NK-92 (cell line): ENCODE results near the gene TMEM222.

Experiments used
- DNase-seq: peaks from one replicate; lab custom pipeline; 2025; ENCODE audit not compliant: unreplicated experiment; lab: John Stamatoyannopoulos, UW

The TMEM222 gene

DNA sequence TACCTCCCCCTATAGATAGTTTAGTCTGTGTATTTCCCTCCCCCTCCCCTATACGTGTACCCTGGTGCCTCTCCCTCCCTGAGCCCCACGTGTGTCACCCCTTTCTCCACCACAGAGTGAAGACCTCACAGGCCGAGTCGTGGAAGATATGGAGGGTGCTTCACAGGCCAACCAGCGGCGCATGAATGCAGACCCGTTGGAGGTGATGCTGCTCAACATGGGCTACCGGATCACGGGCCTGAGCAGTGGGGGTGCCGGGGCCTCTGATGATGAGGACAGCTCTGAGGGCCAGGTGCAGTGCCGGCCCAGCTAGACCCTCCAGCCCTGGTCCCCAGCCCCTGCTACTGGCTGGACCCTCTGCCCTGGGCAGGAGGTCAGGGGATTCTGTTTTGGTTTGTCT lies 15.9 kb upstream of the TMEM222 start:
- DNase-seq, result no peak

DNA sequence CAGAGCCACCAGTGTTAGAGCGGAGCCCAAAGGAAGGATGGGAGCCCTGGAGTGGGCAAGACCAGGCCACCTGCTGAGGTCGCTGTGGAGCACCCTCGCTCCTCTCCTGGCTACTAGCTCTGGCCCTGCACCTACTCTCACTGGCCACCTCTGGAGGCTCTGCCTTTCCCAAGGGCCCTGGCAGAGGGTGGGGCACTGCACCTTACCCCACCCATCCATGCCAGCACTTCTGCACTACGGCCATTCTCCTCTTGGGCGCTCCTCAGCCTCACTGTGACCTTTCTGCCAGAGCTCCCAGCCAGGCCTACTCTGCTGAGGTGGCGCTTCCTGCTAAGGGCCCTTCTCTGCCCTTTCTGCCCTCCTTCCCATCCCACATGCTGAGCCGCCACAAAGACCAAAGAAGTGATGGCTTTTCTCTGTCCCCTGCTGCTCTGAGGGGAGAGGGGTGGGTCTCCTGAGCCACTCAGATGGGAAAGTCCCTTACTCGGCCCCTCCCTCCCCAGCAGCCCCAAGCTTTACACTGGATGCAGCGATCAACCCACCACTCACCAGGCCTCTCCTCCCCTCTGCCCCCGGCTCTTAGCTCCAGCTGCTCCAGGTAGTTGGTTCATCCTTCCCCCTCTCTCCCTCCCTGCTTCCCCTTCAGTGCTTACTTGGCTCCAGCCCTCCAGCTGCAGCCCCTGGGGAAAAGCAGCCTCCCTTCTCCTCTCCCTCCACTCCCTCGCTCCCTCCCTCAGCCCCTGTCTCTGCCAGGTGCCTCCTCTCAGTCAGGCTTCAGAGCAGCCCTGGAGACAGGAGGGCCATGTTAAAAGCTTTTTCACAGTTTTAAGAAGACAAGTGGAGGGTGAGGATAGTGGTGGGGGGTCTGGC lies 14.8 kb upstream of the TMEM222 start:
- no peak for DNase-seq

DNA sequence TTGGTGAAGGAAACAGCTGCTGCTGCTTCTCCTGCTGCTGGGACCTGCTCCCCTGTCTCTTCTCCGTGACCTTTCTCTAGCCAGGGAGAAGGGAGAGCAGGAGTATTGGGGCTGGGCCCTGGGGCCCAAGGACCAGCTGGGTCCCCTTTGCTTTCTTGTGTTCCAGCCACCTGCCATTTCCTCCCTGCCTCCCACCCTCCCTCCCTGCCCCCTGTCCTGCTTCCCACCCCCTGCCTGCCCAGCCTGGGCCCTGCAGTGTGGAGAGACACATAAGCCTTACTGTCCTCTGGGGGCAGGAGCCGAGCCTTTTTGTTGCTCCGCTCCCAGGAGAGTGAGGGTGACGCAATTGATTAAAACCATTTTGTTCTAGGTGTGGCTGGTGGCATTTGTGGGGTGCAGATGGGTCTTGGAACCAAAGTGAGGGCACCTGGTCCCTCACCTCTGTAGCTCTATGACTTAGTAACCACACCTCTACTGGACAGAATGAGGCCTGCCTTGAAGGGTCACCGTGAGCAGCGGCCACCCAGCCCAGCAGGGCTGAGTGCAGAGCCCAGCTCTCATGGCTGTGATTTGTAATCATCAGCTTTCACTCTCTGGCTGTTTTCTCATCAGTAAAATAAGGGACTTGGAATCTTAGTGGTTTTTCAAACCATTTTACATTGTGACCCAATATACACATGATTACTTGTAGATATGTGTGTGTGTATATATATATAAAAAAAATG lies 13.9 kb upstream of the TMEM222 start:
- no peak for DNase-seq

DNA sequence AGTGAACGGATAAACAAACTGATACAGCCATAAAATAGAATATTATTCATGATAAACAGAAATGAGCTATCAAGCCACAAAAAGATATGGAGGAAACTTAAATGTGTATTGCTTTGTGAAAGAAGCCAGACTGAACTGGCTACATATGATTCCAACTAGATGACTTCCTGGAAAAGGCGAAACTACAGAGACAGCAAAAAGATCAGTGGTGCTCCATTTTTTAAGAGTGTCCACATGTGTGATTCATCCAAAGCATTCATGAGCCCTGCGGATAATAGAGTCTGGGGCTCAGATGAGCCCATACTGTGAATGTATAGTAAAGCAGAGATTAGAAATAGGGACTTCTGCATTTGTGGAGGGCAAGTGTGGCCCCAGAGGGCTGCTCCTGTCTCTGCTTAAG lies 7.8 kb upstream of the TMEM222 start:
- no peak for DNase-seq

DNA sequence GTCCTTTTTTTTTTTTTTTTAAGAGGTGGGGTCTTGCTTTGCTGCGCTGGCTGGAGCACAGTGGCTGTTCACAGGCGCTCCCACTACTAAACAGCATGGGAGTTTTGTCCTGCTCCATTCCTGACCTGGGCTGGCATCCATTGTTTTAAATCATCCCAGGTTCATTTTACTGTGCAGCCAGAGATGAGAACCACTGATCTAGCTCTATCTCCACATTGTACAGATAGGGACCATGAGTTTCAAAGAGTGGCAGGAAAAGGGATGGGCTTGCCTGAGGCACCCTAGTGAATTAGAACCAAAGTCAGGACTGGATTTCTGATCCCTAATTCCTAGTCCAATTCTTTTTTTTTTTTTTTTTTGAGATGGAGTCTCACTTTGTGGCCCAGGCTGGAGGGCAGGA lies 7.2 kb upstream of the TMEM222 start:
- no peak for DNase-seq

DNA sequence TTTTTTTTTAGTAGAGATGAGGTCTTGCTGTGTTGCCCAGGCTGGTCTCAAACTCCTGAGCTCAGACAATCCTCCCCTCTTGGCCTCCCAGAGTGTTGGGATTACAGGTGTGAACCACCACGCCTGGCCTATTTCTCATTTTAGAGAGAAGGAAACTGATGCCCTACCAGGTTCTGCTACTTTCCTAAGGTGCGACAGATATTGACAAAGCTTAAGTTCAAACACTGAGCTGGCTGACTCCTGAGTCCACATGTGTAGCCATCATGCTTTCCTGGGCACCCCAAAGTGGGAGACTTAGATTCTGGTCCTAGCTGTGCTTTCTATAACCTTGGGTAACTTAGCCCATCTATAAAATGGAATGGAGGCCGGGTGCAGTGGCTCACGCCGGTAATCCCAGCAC lies 5.1 kb upstream of the TMEM222 start:
- DNase-seq, result no peak

DNA sequence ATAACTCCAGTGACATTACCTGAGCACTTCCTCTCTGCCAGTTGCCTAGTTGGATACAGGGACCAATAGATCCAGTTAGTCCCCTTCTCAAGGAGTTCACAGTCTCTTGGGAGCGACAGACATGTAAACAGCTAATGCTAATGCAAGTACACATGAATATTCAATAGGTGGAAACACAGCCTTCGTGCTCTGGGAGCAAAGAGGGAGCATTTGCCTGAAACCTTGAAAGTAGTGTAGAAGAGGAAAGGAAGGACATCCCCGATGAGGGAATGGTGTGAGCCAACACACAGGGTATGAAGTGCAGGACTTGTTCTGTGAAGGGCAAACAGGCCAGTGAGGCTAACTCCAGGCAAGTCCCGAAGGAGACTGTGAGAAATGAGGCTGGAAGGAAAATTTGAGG lies 3.8 kb upstream of the TMEM222 start:
- no peak for DNase-seq

DNA sequence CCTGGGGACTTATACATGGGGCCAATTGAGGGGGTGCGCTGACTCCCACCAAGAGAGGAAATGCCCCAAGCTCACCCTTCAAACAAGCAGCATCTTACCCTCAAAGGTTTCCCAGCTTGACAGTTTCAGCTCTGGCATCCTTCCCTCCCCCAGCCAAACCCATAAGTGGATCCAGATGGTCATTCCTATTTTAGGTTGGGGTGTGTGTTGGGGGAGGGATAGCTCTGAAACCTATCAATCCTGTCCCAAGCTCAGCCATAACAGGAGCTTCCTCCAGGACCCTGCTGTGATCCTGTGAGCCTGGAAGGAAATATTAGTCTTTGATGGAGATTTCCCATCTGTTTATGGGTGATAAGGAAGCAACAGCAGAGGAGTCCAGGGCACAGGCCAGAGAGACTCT lies 3.4 kb upstream of the TMEM222 start:
- DNase-seq, result no peak

DNA sequence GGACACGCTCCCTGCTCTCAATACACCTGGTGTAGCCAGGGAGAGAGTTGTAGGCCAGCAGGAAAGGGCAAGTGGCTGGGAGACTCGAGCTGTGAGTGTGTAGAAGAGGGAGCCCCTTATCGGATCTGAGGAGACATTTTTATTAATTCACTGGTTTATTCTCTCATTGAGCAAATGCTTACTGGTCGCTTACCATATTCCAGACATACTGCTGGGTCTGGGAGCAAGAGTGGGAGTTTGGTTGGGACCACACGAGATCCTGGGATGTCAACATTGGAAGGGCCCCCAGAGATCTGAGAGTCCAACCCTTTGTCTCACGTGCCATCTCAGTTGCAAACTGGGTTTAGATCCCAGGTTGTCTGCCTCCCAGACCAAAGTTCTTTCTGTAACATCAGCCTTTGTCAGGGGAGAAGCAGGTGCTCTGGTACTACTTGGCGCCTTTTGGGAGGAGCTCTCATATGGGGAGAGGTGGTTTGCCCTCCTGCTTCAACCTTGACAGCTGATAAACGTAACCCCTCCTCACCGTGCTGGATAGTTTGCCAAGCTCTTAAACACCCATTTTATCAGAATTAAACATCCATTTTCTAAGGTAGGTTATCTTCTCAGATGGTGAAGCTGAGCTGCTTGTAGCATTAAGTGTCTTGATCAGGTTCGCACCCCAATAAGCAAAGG lies 742 bp downstream of the TMEM222 start:
- no peak for DNase-seq

DNA sequence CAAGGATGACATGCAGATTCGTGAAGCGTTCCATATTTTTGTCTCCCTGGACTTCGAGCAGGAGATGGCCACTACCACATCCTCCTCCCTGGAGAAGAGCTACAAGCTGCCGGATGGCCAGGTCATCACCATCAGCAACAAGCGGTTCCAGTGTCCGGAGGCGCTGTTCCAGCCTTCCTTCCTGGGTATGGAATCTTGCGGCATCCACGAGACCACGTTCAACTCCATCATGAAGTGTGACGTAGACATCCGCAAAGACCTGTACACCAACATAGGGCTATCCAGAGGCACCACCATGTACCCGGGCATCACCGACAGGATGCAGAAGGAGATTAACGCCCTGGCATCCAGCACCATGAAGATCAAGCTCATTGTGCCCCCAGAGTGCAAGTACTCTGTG lies 3.3 kb downstream of the TMEM222 start:
- DNase-seq, result no peak

DNA sequence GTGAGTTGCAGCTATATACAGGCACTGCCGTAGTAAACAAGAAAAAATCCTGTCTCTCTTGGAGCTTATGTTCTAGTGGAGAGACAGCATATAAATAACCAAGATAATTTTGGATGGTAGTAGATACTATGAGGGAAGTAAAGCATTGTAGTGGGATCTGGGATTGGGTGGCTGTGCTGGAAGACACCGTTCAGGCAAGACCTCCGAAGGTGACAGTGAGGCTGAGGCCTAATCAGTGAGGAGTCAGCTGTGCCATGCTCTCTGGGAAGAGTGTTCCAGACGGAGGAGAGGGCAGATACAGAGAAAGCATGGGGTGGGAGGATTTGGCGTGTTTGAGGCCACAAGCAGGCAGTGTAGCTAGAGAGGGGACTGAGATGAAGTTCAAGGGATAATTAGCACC lies 6.0 kb downstream of the TMEM222 start:
- no peak for DNase-seq

DNA sequence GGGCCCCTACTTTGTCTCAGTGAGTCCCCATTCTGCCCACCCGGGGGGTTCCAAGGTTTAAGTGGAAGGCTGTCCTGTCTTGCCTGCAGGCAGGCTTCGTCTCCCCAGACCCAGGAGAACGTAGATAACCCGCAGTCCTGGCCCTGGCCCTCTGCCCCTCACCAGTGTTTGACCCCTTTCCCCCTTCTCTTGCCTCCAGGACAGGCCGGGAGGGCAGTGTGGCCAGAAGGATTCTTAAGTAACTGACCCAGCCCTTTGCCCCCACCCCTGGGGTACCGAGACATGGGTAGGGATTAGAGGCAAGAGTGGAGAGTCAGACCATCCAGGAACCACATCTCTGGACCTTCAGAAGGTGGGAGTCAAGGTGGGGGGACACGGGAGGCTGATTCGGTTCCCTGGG lies 8.8 kb downstream of the TMEM222 start:
- no peak for DNase-seq

DNA sequence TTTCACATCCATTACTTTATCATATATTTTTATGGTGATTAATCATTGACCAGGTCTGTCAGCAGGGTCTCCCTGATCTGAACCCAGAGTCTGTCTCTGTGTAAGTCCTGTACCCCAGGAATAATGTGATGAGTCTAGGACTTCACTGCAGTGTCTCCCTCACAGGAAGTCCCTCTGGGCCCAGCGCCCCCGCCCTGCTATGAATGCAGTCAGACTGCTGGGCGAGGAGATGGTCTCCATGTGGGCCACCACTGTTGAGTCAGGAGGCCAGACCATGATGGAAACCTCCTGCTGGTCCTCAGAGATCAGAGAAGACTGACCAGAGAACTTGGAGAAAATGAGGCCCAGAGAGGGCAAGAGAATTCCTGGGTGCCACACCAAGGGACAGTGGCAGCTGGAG lies 9.5 kb downstream of the TMEM222 start:
- DNase-seq, result no peak

DNA sequence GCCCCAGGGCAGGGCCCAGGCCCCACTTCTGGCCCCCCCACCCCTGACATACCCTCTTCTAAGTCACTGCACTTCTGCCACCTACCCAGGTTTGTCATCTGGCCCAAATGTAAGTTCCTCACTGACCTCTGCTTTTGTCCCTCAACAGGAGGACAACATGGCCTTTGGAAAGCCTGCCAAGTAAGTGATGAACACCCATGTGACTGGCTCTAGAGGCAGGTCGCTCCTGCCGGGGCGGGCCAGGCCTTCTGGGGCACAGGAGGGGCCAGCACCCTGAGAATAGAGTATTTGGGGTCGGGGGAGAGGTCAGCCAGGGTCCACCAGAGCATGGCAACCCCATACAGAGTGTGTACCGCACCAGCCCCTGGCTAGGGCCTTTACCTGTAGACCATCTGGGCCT lies 10.0 kb downstream of the TMEM222 start:
- no peak for DNase-seq

DNA sequence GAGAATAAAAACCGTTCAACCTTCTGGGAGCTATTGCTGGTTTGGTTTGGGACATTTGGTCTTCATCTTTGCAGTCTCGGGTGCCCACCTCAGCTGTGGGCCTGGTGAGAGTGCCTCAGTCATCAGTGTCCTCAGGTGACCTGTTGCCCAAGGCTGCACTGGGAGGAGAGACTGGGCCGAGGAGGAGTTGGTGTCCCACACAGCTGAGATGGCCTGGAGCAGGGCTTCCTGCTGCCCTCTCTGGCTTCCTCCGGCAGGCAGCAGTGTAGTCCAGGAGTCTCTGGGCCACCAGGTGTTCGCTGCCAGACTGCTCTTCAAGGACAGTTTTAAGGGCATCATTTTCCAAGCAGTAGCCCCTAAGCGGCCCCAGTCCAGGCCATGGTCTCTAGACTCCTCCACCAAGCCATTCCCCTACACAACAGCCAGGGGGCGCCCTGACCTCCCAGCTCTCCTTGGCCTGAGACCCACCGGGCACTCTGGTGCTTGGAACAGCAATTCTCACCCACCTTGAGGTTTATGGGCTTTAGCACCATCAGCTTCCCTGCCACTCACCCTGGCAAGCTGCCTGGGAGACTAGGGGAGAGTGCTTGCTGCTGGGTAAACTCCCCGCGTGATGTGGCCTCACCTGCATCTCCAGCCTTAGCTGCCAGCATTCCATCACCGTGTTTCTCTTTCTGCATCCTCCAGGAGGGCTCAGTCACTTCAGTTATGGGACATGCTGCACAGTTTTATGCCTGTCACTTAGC lies 10.7 kb downstream of the TMEM222 start:
- no peak for DNase-seq

DNA sequence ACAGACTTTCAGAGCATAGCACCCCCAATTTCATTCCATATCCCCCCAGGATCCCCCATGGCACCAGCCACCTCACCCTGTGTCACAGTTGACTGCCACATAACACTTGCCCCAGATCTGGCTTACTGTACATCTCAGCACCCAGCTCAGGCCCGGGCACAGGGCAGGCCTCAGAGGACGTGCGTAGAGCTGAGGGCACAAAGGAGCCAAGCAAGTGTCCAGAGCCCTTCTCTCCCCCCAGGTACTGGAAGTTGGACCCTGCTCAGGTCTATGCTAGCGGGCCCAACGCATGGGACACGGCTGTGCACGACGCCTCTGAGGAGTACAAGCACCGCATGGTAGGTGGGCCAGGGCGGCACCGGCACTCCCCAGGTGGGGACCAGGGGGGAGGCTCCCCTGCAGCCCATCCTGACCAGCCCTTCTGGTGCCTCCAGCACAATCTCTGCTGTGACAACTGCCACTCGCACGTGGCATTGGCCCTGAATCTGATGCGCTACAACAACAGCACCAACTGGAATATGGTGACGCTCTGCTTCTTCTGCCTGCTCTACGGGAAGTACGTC lies 11.8 kb downstream of the TMEM222 start:
- DNase-seq, result no peak

DNA sequence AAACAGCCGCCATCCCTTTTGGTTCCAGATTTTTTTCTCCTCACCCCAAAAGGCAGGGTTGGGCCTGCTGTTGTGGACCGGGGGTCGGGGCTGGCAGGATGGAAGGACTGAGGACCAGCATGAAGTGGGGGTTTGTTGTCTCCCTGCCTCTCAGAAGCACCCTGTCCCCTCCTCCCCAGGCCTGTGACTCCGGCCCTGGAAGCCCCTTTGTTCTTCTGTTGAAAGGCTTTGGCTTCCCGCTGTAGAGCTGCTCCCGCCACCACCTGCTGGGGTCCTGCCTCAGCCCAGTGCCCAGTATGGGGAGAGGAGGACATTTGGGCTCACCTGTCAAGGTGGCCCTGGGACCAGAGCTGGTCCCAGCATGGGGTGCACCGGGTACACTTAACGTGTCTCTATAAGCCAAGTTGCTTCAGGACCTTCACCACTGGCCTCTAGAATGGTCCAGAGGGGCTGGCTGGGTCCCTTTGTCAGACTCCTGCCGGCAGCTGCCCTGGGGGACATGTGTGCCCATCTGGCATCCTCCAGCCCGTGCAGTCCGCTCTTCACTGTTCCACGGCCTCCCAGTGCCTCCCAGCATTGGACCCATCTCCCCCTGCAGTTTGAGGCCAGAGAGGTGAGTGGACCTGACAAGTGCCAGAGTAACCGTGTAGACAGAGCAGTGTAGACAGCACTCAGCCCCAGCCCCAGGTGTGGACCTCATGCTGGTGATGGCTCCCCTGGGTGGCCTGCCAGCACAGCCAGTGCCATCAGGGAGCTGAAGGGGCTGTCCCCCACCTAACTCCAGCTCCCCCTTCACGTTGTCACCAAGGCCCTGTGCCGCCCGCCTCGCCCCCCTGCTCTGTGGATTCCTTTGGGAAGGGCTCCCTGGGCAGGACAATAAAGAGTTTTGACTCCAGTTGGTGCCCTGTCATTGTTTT lies 13.8 kb downstream of the TMEM222 start:
- no peak for DNase-seq

DNA sequence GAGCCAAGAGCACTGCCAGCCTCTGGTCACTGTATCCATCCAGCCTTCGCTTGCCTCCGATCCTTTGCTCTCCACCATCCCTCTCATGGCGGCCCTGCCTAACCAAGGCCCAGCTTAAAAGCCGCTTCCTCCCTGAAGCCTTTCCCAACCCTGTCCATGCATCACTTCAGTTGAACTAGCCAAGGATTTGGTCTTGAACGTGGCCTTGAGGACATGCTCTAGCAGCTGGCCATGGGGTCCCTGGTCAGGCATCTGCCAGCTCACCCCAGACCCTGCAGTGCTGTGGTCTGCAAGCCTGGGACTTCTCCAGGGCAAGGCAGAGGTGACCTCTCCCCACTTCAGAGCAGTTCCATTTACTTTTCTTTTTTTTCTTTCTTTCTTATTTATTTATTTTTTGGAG lies 14.8 kb downstream of the TMEM222 start:
- no peak for DNase-seq

DNA sequence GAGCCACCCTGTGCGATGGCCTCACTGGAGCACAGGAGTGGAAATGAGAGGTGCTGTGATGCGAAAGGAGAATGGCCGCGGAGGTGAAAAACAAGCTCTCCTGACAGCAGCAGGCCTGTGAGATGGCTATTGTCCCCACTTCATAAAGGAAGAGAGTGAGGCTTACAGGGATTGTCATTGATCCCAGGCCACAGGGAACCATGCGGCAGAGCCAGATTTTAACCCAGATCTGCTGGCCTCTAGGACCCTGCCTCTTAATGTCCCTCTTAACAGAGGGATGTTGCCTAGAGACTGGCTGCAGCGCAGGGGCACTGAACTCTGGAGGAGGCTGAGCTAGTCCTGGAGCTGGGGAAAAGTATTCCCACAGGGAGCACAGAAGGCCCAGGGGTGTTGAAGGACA lies 16.8 kb downstream of the TMEM222 start:
- DNase-seq, result no peak

DNA sequence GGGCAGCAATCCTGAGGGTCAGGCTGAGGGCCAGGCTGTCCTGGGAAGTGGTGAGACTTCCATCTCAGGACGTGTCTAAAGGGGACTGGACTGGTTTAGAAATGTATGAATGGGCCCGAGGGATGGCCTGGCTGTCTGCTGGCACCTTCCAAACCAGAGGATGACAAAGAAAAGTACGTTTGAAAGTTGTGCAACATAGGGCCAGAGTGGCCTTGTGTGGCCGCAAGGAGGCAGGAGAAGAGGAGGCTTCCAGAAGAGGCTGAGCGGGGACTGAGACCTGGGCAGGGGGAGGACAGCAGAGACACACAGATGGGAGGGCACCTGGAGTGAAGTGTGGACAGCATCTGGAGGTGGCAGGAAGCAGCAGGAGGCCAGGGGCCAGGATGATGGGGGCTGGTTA lies 17.2 kb downstream of the TMEM222 start:
- no peak for DNase-seq
